Measurements from ENCODE around the gene GNPAT. TPM values are rescaled to one million over a fixed set of nuclear protein-coding genes. Genes with fewer than 3 reads are reported as not detected.

Gene GNPAT
- total RNA-seq, 4 donors from 2014 or later, result 31.0 to 61.9 (median 45.6) TPM

DNA sequence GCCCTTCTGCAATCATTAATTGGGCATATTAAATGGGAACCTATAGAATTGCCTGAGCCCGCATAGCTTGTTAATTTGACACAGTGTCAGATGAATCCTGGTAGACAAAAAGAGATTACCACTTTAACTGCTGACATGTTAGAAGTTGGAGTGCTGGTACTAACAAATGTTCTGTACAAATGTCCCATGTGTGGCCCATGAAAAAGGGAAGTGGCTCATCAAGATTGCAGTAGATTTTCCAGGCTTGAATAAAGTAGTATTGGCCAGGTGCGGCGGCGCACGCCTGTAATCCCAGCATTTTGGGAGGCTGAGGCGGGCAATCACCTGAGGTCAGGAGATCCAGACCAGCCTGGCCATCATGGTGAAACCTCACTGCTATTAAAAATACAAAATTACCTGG, 45.6 kb downstream of the GNPAT start:
- TF ChIP-seq CTCF (IDR thresholded peaks at IDR 0.05) (no peak), POLR2A (IDR thresholded peaks at IDR 0.05) (no peak)
- no peaks in the 10 kb centered on the region for H3K27me3 ChIP-seq
- no peaks in the 10 kb centered on the region for H3K9me3 ChIP-seq
- H3K36me3 ChIP-seq, result no peaks in the 10 kb centered on the region
- H3K27ac ChIP-seq, result no peak overlapping the region
- no peaks in the 10 kb centered on the region for H3K4me1 ChIP-seq
- DNase-seq, result no peak
- H3K4me3 ChIP-seq, result no peak overlapping the region

DNA sequence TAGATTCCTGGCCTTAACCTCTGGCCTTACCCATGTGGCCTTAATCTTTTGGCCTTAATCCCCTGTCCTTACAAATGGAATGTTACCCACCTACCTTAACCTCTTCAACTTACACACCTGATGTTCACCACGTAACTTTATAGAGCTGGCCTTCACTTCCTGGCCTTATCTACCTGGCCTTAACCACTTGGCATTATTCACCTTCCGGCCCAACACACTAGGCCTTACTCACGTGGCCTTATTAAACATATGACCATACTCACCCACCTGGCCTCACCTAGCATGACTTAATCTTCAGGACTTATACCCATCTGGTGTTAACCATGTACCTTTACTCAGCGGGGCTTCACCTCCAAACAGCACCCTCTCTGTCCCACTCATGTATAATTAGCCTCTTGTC, 54.9 kb downstream of the GNPAT start:
- DNase-seq, result no peak
- TF ChIP-seq POLR2A (IDR thresholded peaks at IDR 0.05) (no peak), CTCF (IDR thresholded peaks at IDR 0.05) (no peak)
- H3K4me1 ChIP-seq, result no peaks in the 10 kb centered on the region
- no peaks in the 10 kb centered on the region for H3K36me3 ChIP-seq
- no peak overlapping the region for H3K27ac ChIP-seq
- H3K4me3 ChIP-seq, result no peak overlapping the region
- H3K27me3 ChIP-seq, result no peaks in the 10 kb centered on the region
- no peaks in the 10 kb centered on the region for H3K9me3 ChIP-seq

DNA sequence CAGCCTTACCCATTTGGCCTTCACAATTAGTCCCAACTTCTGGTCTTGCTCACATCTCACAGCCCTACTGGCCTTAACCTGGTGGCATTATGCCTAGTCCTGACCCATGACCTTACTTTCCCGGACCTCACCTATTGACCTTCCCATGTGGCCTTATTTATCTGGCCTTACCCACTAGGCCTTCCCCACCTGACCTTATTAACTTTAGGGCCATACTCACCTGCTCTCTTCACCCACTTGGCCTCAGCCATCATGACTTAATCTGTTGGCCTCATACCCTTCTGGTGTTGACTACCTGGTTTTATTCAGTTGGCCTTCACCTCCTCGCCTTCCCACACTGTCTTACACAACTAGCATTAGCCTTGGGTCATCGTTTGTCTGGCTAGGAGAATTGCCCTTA, 61.0 kb downstream of the GNPAT start:
- Histone ChIP-seq H3K27me3 (no peaks in the 10 kb centered on the region), H3K4me3 (no peak overlapping the region), H3K27ac (no peak overlapping the region), H3K36me3 (no peaks in the 10 kb centered on the region), H3K9me3 (no peaks in the 10 kb centered on the region), H3K4me1 (no peaks in the 10 kb centered on the region)
- TF ChIP-seq POLR2A (IDR thresholded peaks at IDR 0.05), result no peak
- no peak for TF ChIP-seq CTCF (IDR thresholded peaks at IDR 0.05)
- no peak for DNase-seq

- no peak for TF ChIP-seq CTCF (IDR thresholded peaks at IDR 0.05)
- TF ChIP-seq POLR2A (IDR thresholded peaks at IDR 0.05), result no peak
- no peaks in the 10 kb centered on the region for H3K27me3 ChIP-seq
- no peak overlapping the region for H3K4me3 ChIP-seq
- no peaks in the 10 kb centered on the region for H3K36me3 ChIP-seq
- no peak overlapping the region for H3K27ac ChIP-seq
- DNase-seq, result no peak
- no peaks in the 10 kb centered on the region for H3K4me1 ChIP-seq
- no peaks in the 10 kb centered on the region for H3K9me3 ChIP-seq
These were observed 69.5 kb downstream of the GNPAT start for GRCh38 chr1:231310391-231310934.

DNA sequence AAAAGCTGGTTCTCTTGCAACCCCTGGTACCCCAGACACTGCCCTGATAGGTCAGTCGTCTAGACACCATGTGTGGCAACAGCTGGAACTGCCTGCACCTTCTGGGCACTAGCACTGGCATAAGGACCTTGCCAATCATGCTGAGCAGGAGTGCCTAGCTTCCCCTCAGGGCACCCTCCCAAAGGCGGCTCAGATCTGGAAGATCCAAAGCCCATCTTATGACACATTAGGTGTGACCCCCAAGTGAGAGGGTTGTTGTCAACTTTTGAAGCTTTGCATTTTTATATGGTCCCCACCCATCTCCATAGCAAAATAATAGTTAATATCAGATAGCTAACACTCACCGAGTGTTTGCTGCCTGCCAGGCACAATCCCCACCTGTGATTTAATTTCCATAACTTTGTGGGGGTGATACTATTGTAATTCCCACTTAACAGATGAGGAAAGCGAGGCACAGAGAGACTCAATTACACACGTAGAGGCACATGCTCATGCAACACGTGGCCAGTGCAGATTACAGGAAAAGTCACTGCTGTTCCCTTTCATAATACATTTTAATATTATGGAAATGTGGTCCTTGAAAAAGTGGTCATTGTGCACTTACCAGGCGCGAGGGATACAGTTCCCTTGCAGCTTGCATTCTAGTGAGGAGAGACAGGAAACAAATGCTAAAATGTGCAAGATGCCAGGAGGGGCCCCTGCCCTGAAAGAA, 70.9 kb downstream of the GNPAT start:
- no peaks in the 10 kb centered on the region for H3K4me1 ChIP-seq
- no peak overlapping the region for H3K27ac ChIP-seq
- no peak overlapping the region for H3K4me3 ChIP-seq
- no peaks in the 10 kb centered on the region for H3K27me3 ChIP-seq
- no peaks in the 10 kb centered on the region for H3K9me3 ChIP-seq
- H3K36me3 ChIP-seq, result no peaks in the 10 kb centered on the region
- TF ChIP-seq CTCF (IDR thresholded peaks at IDR 0.05), result no peak
- no peak for TF ChIP-seq POLR2A (IDR thresholded peaks at IDR 0.05)
- no peak for DNase-seq

Data from Peyer's patch (tissue), 4 donors.